Lower leg skin (tissue), 3 donors: ENCODE results near the gene ABLIM1.

Experiments
- POLR2A ChIP-seq, 2 donors: fragments of 450-650 bp; IDR thresholded peaks; one replicate each; pipeline ENCODE4 v1.6.1; 2016 to 2017; ENCODE audit warnings: antibody characterized with exemption in 2 of 2, mild to moderate bottlenecking in 1 of 2, moderate library complexity in 1 of 2
- TF ChIP-seq, protein P1 (sequence below), 3 donors: fragments of 450-650 bp; IDR thresholded peaks; one replicate each; pipeline ENCODE4 v1.5.1; 2016; ENCODE audit warnings: antibody characterized with exemption in 3 of 3, mild to moderate bottlenecking in 3 of 3, moderate library complexity in 2 of 3

DNA sequence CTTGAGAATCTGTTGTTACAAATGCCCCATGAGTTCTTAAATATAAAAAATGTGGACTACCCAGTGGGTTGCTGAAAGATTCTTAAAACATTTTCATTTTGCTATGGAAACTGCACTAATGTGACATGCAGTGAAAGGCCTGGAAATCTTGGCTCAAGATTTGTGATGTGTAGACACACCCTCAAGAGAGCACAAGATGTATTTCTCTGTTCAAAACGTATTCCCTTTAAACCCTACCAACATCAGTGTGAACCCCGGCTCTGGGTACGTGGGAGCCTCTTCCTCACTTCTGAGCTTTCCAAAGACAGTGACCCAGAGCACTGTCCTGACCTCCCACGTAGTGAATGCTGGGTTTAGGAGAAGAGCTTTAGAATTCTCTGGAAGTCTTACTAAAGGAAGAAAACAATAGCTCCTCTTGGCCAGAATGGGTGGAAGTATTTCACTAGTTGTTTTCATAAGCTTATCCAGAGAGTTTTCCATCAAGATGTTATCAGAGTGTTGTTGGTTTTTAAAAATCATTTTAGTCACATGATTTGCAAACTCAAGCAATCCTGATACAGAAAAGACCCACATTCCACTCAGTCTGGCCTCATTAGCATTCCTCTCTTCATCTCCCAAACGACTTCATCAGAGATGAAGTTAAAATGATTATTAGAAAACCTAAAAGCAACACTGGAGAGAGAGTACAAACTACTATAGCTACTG, 172.2 kb downstream of the ABLIM1 start:
- TF ChIP-seq POLR2A (IDR thresholded peaks at IDR 0.05): no peak
- TF ChIP-seq, protein P1, sequence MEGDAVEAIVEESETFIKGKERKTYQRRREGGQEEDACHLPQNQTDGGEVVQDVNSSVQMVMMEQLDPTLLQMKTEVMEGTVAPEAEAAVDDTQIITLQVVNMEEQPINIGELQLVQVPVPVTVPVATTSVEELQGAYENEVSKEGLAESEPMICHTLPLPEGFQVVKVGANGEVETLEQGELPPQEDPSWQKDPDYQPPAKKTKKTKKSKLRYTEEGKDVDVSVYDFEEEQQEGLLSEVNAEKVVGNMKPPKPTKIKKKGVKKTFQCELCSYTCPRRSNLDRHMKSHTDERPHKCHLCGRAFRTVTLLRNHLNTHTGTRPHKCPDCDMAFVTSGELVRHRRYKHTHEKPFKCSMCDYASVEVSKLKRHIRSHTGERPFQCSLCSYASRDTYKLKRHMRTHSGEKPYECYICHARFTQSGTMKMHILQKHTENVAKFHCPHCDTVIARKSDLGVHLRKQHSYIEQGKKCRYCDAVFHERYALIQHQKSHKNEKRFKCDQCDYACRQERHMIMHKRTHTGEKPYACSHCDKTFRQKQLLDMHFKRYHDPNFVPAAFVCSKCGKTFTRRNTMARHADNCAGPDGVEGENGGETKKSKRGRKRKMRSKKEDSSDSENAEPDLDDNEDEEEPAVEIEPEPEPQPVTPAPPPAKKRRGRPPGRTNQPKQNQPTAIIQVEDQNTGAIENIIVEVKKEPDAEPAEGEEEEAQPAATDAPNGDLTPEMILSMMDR (IDR thresholded peaks at IDR 0.05): no peak
